Measurements from ENCODE around the gene PEF1. TPM values are rescaled to one million over a fixed set of nuclear protein-coding genes. Genes with fewer than 3 reads are reported as not detected.

The PEF1 gene
- total RNA-seq, 1 donor from 2014 or later, result 53.3 TPM

- peaks cover 12% of the 10 kb centered on the region for H3K4me1 ChIP-seq
- no peaks in the 10 kb centered on the region for H3K36me3 ChIP-seq
- no peak overlapping the region for H3K27ac ChIP-seq
- no peaks in the 10 kb centered on the region for H3K27me3 ChIP-seq
- H3K4me3 ChIP-seq, result no peak overlapping the region
- DNase-seq (ENCODE audit: extremely low spot score in 2 of 2), result no peak
- H3K9me3 ChIP-seq, result no peaks in the 10 kb centered on the region
- intact Hi-C loops (cut with DNase I), result no loop called here
- no peak for TF ChIP-seq POLR2AphosphoS5 (IDR thresholded peaks at IDR 0.05; ENCODE audit: insufficient read depth in 1 of 2, low read depth in 1 of 2)
- no peak for TF ChIP-seq CTCF (IDR thresholded peaks at IDR 0.05)
- no peak for TF ChIP-seq POLR2A (IDR thresholded peaks at IDR 0.05)
These were observed 29.3 kb downstream of the PEF1 start for GRCh38 chr1:31615414-31615813.

DNA sequence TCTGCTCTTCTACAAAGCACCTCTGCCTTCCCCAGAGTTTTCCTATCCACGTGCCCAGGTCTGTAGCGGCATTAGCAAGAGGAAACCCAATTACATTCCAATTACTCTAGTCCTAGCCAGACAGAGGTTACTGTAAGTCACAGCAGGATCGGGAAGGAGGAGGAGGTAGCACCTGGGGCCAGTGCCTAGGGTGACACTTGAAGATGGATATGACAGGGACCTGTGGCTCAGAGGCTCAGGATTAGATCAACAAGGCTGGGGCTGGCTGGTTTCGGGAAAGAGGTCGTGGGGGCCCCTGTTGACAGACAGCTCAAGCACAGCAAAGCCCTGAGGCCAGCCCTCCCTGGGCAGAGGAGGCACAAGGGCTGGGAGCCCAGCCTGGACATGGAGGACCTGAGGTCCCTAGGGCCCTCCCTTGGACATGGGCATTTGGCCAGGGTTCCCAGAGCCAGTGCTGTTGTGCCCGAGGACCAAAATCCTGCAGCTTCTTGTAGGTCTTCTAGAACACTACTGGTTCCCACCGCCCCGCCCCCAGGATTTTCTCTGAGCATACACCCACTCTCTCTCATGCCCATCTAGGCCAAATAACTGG lies 30.2 kb downstream of the PEF1 start:
- TF ChIP-seq POLR2AphosphoS5 (IDR thresholded peaks at IDR 0.05; ENCODE audit: insufficient read depth in 1 of 2, low read depth in 1 of 2) (no peak), CTCF (IDR thresholded peaks at IDR 0.05) (no peak), POLR2A (IDR thresholded peaks at IDR 0.05) (no peak)
- Histone ChIP-seq H3K4me1 (peaks cover 12% of the 10 kb centered on the region), H3K27me3 (no peaks in the 10 kb centered on the region), H3K27ac (no peak overlapping the region), H3K9me3 (no peaks in the 10 kb centered on the region), H3K36me3 (no peaks in the 10 kb centered on the region), H3K4me3 (no peak overlapping the region)
- intact Hi-C loops (cut with DNase I), result no loop called here
- no peak for DNase-seq (ENCODE audit: extremely low spot score in 2 of 2)

DNA sequence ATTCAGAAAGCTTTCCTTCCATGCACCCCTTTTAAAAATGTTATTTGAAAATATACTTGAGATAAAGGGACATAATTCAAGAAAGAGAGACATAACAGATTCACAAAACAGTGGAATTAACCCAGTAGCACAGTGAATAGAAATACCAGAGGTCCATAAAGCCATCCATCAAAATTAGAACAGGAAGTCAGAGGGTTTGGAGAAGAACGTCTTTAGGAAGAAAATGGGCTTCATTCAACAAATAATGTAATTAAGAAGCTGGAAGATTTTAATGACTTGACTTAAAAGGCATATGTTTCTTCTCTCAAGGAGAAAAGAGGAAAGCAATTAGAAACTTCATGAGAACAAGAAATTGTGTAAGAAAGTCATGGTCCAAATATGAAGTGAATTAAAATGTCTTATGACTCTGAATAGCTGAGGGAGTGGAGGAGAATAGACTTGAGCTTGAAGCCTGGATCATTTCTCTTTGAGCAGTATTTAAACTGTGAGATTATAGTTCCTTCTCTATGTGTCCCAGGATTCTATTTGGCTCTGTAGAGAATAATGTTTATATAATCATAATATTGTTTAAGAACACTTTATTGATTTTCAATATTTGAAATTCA lies 35.1 kb downstream of the PEF1 start:
- no peak for TF ChIP-seq CTCF (IDR thresholded peaks at IDR 0.05)
- TF ChIP-seq POLR2AphosphoS5 (IDR thresholded peaks at IDR 0.05; ENCODE audit: insufficient read depth in 1 of 2, low read depth in 1 of 2), result no peak
- no peak for TF ChIP-seq POLR2A (IDR thresholded peaks at IDR 0.05)
- DNase-seq (ENCODE audit: extremely low spot score in 2 of 2), result no peak
- no peaks in the 10 kb centered on the region for H3K4me1 ChIP-seq
- H3K4me3 ChIP-seq, result no peak overlapping the region
- no peaks in the 10 kb centered on the region for H3K27me3 ChIP-seq
- intact Hi-C loops (cut with DNase I), result no loop called here
- H3K9me3 ChIP-seq, result no peaks in the 10 kb centered on the region
- no peak overlapping the region for H3K27ac ChIP-seq
- no peaks in the 10 kb centered on the region for H3K36me3 ChIP-seq

DNA sequence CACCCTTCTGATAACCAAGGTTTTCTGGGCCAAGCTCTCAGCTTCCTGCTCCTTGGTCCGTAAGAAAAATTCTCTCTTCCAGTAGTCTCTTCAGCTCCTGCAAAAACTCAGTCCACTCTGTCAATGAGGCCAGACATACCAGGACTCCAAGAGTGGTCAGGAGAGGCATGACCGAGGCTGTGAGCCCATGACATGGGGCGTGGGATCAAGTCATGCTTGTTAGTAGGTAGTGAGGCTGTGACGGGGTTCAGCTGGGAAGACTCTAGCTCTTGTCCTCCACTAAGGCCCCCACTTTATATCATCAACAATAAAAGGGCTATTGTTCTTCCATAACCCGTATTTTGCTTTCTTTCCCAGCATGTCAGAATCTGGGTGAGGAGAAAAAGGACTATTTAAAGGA lies 37.3 kb downstream of the PEF1 start:
- Histone ChIP-seq H3K27ac (no peak overlapping the region), H3K9me3 (no peaks in the 10 kb centered on the region), H3K4me1 (no peaks in the 10 kb centered on the region), H3K4me3 (no peak overlapping the region), H3K27me3 (no peaks in the 10 kb centered on the region), H3K36me3 (no peaks in the 10 kb centered on the region)
- TF ChIP-seq CTCF (IDR thresholded peaks at IDR 0.05), result no peak
- TF ChIP-seq POLR2AphosphoS5 (IDR thresholded peaks at IDR 0.05; ENCODE audit: insufficient read depth in 1 of 2, low read depth in 1 of 2), result no peak
- no peak for DNase-seq (ENCODE audit: extremely low spot score in 2 of 2)
- intact Hi-C loops (cut with DNase I), result no loop called here

GRCh38 chr1:31605908-31606427 lies 38.7 kb downstream of the PEF1 start:
- no peaks in the 10 kb centered on the region for H3K4me1 ChIP-seq
- intact Hi-C loops (cut with DNase I), result no loop called here
- no peaks in the 10 kb centered on the region for H3K36me3 ChIP-seq
- DNase-seq (ENCODE audit: extremely low spot score in 2 of 2), result no peak
- H3K9me3 ChIP-seq, result no peaks in the 10 kb centered on the region
- H3K27me3 ChIP-seq, result no peaks in the 10 kb centered on the region
- H3K4me3 ChIP-seq, result no peak overlapping the region
- no peak overlapping the region for H3K27ac ChIP-seq
- no peak for TF ChIP-seq CTCF (IDR thresholded peaks at IDR 0.05)
- no peak for TF ChIP-seq POLR2AphosphoS5 (IDR thresholded peaks at IDR 0.05; ENCODE audit: insufficient read depth in 1 of 2, low read depth in 1 of 2)
- TF ChIP-seq POLR2A (IDR thresholded peaks at IDR 0.05), result no peak

Data from vagina (tissue), 2 donors.